IMR-90 (cell line): ENCODE results near the gene PYCR2. TPM values are rescaled to one million over a fixed set of nuclear protein-coding genes. Genes with fewer than 3 reads are reported as not detected.

ENCODE experiments used
- ATAC-seq: fragments of 200-7000 bp; cut with Tn5 transposase; 2 replicates; pipeline ENCODE4 v1.9.1; 2020; ENCODE audit warnings: low read depth, mild to moderate bottlenecking, moderate library complexity
- BruUV-seq: library from RNA; stranded (reverse); fragments of 400-500 nt; replicated peaks from 2 replicates; lab custom pipeline; 2021; lab: Mats Ljungman, UMichigan
- CTCF ChIA-PET: fragments of 300-600 bp; formaldehyde crosslinking; extraction: SDS; loops from one replicate; lab custom pipeline; 2021; ENCODE audit warnings: antibody characterized with exemption; lab: Yijun Ruan, JAX
- POLR2A ChIA-PET: fragments of 300-600 bp; sonication (Branson Sonifier 250); formaldehyde crosslinking; loops from one replicate; lab custom pipeline; 2022; ENCODE audit warnings: antibody characterized with exemption; ENCODE audit not compliant: unreplicated experiment; lab: Charles Lee
- DNase-seq: peaks from one replicate; pipeline ENCODE4 v3.0.0; 2013
- H2AFZ ChIP-seq: replicated peaks from 2 replicates; pipeline ENCODE3; 2013; ENCODE audit warnings: low read length, mild to moderate bottlenecking; ENCODE audit not compliant: poor library complexity
- H2AK5ac ChIP-seq: 2 replicates; pipeline ENCODE4 v1.6.1; 2013; ENCODE audit warnings: low read depth, low read length, inconsistent platforms
- H2AK9ac ChIP-seq: replicated peaks from 2 replicates; pipeline ENCODE3; 2013; ENCODE audit warnings: mild to moderate bottlenecking, low read depth, low read length, moderate library complexity; ENCODE audit not compliant: poor library complexity
- H2BK120ac ChIP-seq: 2 replicates; pipeline ENCODE4 v1.6.1; 2013; ENCODE audit warnings: low read depth, low read length, inconsistent platforms
- H2BK15ac ChIP-seq: 3 replicates; pipeline ENCODE4 v1.6.1; 2013; ENCODE audit warnings: low read depth, low read length, inconsistent platforms
- H2BK20ac ChIP-seq: 2 replicates; pipeline ENCODE4 v1.6.1; 2013; ENCODE audit warnings: low read depth, mild to moderate bottlenecking, inconsistent platforms, low read length, moderate library complexity
- H2BK5ac ChIP-seq: 2 replicates; pipeline ENCODE4 v1.6.1; 2013; ENCODE audit warnings: mild to moderate bottlenecking, low read depth, low read length, inconsistent platforms; ENCODE audit not compliant: poor library complexity, severe bottlenecking
- H3K14ac ChIP-seq: replicated peaks from 2 replicates; pipeline ENCODE4 v1.6.1; 2013; ENCODE audit warnings: low read depth, low read length, inconsistent platforms
- H3K18ac ChIP-seq: 2 replicates; pipeline ENCODE4 v1.6.1; 2013; ENCODE audit warnings: low read depth, low read length, control low read depth
- H3K23ac ChIP-seq: 2 replicates; pipeline ENCODE4 v1.6.1; 2013; ENCODE audit warnings: low read depth, low read length, inconsistent platforms
- H3K27ac ChIP-seq: 2 replicates; pipeline ENCODE4 v1.5.1; 2013; ENCODE audit warnings: mild to moderate bottlenecking, control low read depth, low read length; ENCODE audit not compliant: insufficient read depth
- H3K27me3 ChIP-seq: 2 replicates; pipeline ENCODE4 v1.6.1; 2013; ENCODE audit warnings: low read length; ENCODE audit not compliant: control insufficient read depth, insufficient read depth
- H3K36me3 ChIP-seq: 2 replicates; pipeline ENCODE4 v1.6.1; 2013; ENCODE audit warnings: low read length, mixed read lengths; ENCODE audit not compliant: control insufficient read depth, insufficient read depth
- H3K4ac ChIP-seq: 2 replicates; pipeline ENCODE4 v1.6.1; 2013; ENCODE audit warnings: low read depth, low read length, inconsistent platforms
- H3K4me1 ChIP-seq: 2 replicates; pipeline ENCODE4 v1.6.1; 2013; ENCODE audit warnings: low read length, mixed read lengths; ENCODE audit not compliant: control insufficient read depth, insufficient read depth
- H3K4me2 ChIP-seq: 2 replicates; pipeline ENCODE4 v1.6.1; 2013; ENCODE audit warnings: low read depth, mild to moderate bottlenecking, control low read depth, low read length, moderate library complexity
- H3K4me3 ChIP-seq: 2 replicates; pipeline ENCODE4 v1.5.1; 2013; ENCODE audit warnings: low read depth, mild to moderate bottlenecking, control low read depth, low read length, moderate library complexity; ENCODE audit not compliant: insufficient read depth
- H3K56ac ChIP-seq: 2 replicates; pipeline ENCODE4 v1.6.1; 2013; ENCODE audit warnings: low read length, inconsistent platforms; ENCODE audit not compliant: insufficient read depth; ENCODE audit errors: extremely low read depth
- H3K79me1 ChIP-seq, 2 experiments: 2 replicates each; pipeline ENCODE4 v1.6.1; 2013; ENCODE audit warnings: low read length in 2 of 2, inconsistent platforms in 1 of 2, low read depth in 1 of 2
- H3K9ac ChIP-seq: 2 replicates; pipeline ENCODE4 v1.6.1; 2013; ENCODE audit warnings: low read depth, low read length, control low read depth
- H3K9me1 ChIP-seq: 2 replicates; pipeline ENCODE4 v1.6.1; 2013; ENCODE audit warnings: low read length, inconsistent platforms; ENCODE audit not compliant: insufficient read depth
- H3K9me3 ChIP-seq: 2 replicates; pipeline ENCODE4 v1.6.1; 2013; ENCODE audit warnings: low read length; ENCODE audit not compliant: control insufficient read depth, insufficient read depth
- H4K20me1 ChIP-seq: 2 replicates; pipeline ENCODE4 v1.6.1; 2013; ENCODE audit warnings: low read length, inconsistent platforms; ENCODE audit not compliant: insufficient read depth
- H4K5ac ChIP-seq: 2 replicates; pipeline ENCODE4 v1.6.1; 2013; ENCODE audit warnings: mild to moderate bottlenecking, low read depth, low read length, control low read depth
- H4K8ac ChIP-seq, 2 experiments: 2 replicates each; pipeline ENCODE4 v1.6.1; 2013; ENCODE audit warnings: low read depth in 2 of 2, low read length in 2 of 2, control low read depth in 1 of 2, inconsistent platforms in 1 of 2
- H4K91ac ChIP-seq: 2 replicates; pipeline ENCODE4 v1.6.1; 2013; ENCODE audit warnings: low read depth, low read length, inconsistent platforms; ENCODE audit not compliant: insufficient read depth
- MAFK ChIP-seq: IDR thresholded peaks from 2 replicates; pipeline ENCODE4 v1.6.1; 2012; ENCODE audit warnings: low read depth, low read length, improper control_type of control experiment
- MXI1 ChIP-seq: IDR thresholded peaks from 2 replicates; pipeline ENCODE4 v1.6.1; 2012; ENCODE audit warnings: low read depth, mild to moderate bottlenecking, low read length, moderate library complexity, borderline replicate concordance
- POLR2A ChIP-seq: IDR thresholded peaks from 2 replicates; pipeline ENCODE4 v1.6.1; 2012; ENCODE audit warnings: mild to moderate bottlenecking, low read depth, low read length
- RCOR1 ChIP-seq: IDR thresholded peaks from 2 replicates; pipeline ENCODE4 v1.6.1; 2012; ENCODE audit warnings: mild to moderate bottlenecking, low read length, improper control_type of control experiment; ENCODE audit not compliant: insufficient replicate concordance
- RFX5 ChIP-seq: IDR thresholded peaks from 2 replicates; pipeline ENCODE4 v1.8.0; 2012; ENCODE audit warnings: low read depth, mild to moderate bottlenecking, low read length, moderate library complexity
- SMC3 ChIP-seq: fragments of 150-350 bp; IDR thresholded peaks from 2 replicates; pipeline ENCODE4 v1.6.1; 2016; ENCODE audit warnings: low read depth, mild to moderate bottlenecking, antibody characterized with exemption, low read length, moderate library complexity
- WGBS, 2 experiments: methylation state at CpG; one replicate each; pipeline versions ENCODE4 v1.1.5 to v1.1.7; 2013; ENCODE audit warnings: missing lambda C conversion rate in 2 of 2; ENCODE audit not compliant: insufficient read length in 1 of 2; ENCODE audit errors: extremely low coverage in 2 of 2; 5-methylcytosine and 5-hydroxymethylcytosine counted together
- dilution Hi-C: fragments of 300-500 bp; cut with HindIII; formaldehyde crosslinking; loops from one replicate; pipeline ENCODE4 v1.14.3; 2018; ENCODE audit warnings: low sequenced_read_pairs; ENCODE audit not compliant: unreplicated experiment
- in situ Hi-C: fragments of 300-500 bp; cut with MboI; formaldehyde crosslinking; loops from 3 replicates; pipeline ENCODE4 v1.14.3; 2019; ENCODE audit warnings: low sequenced_read_pairs, inconsistent platforms, mixed read lengths
- intact Hi-C: fragments of 100-400 bp; cut with micrococcal nuclease; formaldehyde crosslinking; loops from 2 replicates; pipeline ENCODE4 v1.10.0; 2022
- polyA plus RNA-seq, 3 experiments: library from polyadenylated mRNA; depleted of rRNA; stranded (reverse); fragments of >200 nt; gene quantifications; 2 replicates each; pipeline ENCODE4 v1.2.3, GENCODE V29; 2012; ENCODE audit warnings: low replicate concordance in 1 of 3
- total RNA-seq: library from RNA; depleted of rRNA; stranded (reverse); fragments of >200 nt; gene quantifications from 2 replicates; pipeline ENCODE4 v1.2.3, GENCODE V29; 2012

PYCR2 gene
- total and polyA plus RNA-seq, 2 of the 4 experiments (the other 2 are of a cell fraction), result 34.4 to 68.1 TPM

DNA sequence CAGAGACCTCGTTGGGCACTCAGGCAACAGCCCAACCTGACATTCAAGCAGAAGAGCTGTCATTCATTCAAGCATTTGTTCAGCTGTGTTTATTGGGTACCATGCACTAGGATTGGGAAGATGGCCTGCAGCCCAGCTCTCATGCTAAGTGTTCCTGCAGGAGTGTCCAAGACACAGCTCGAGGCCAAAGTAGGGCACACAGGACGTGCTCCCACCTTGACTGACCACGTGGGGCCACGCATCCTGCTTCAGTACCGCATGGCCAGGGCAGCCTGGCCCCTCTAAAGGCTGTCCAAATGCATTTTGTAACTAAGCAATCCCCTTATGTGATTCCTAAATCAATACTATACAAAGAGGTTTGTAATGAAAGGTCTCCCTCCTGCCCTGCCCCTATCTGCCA, 9.7 kb downstream of the PYCR2 start:
- no peak overlapping the region for H3K4me3 ChIP-seq
- no peak overlapping the region for H3K9ac ChIP-seq
- H2AK9ac ChIP-seq, result no peak overlapping the region
- no peak overlapping the region for H3K4me2 ChIP-seq
- no peak overlapping the region for H2BK120ac ChIP-seq
- in situ Hi-C loops (loop anchor here (5.0 kb wide), 1 partner anchor 442 kb away; no protein-coding TSS in a partner anchor), intact Hi-C loops (no loop called here), dilution Hi-C loops (no loop called here)
- ATAC-seq, result no peak
- no peaks in the 10 kb centered on the region for H3K9me3 ChIP-seq
- peaks cover under 1% of the 10 kb centered on the region; the same call in 1 of the 2 replicates for H4K20me1 ChIP-seq
- ChIA-PET POLR2A (no interaction called here), CTCF (no interaction called here)
- no peak overlapping the region for H2AK5ac ChIP-seq
- no peak overlapping the region for H2BK15ac ChIP-seq
- no peak overlapping the region for H2BK5ac ChIP-seq
- no peak for TF ChIP-seq MAFK
- TF ChIP-seq POLR2A, result no peak
- TF ChIP-seq RCOR1, result no peak
- TF ChIP-seq MXI1, result no peak
- no peak for TF ChIP-seq SMC3
- no peak for TF ChIP-seq RFX5
- no peak for DNase-seq
- WGBS, 2 experiments, result 83% methylated on average over 1 of the region's 6 CpGs; no CpG with 5 or more reads in 1 of the 2 experiments
- H3K14ac ChIP-seq, result no peak overlapping the region
- no peak overlapping the region for H2BK20ac ChIP-seq
- H3K56ac ChIP-seq, result no peak overlapping the region
- H4K5ac ChIP-seq, result no peak overlapping the region
- peaks cover 3% of the 10 kb centered on the region; the same call in 1 of the 2 replicates for H3K9me1 ChIP-seq
- BruUV-seq, result no TSS peak
- no peak overlapping the region for H2AFZ ChIP-seq
- no peaks in the 10 kb centered on the region for H3K27me3 ChIP-seq
- H3K79me1 ChIP-seq, result peaks cover 0 to 6% of the 10 kb centered on the region in 2 experiments; a peak in 3 of 4 replicates
- no peak overlapping the region for H4K91ac ChIP-seq
- no peak overlapping the region for H4K8ac ChIP-seq
- H3K27ac ChIP-seq, result no peak overlapping the region
- H3K23ac ChIP-seq, result no peak overlapping the region
- no peak overlapping the region for H3K4ac ChIP-seq
- H3K36me3 ChIP-seq, result peaks cover 17% of the 10 kb centered on the region
- peaks cover 2% of the 10 kb centered on the region; the same call in 1 of the 2 replicates for H3K4me1 ChIP-seq
- no peak overlapping the region for H3K18ac ChIP-seq
